GM06990 (cell line): ENCODE results near the gene TMEM117.

ENCODE experiments used
- DNase-seq: peaks from one replicate; pipeline ENCODE4 v3.0.0-alpha.2; 2011; ENCODE audit not compliant: insufficient read length; ENCODE audit errors: extremely low read depth
- H3K27me3 ChIP-seq: replicated peaks from 2 replicates; pipeline ENCODE4 v1.6.0; 2011; ENCODE audit warnings: low read length; ENCODE audit not compliant: control insufficient read depth, insufficient read depth
- H3K36me3 ChIP-seq: 2 replicates; pipeline ENCODE4 v1.5.1; 2011; ENCODE audit warnings: low read length; ENCODE audit not compliant: control insufficient read depth, insufficient read depth
- H3K4me3 ChIP-seq: replicated peaks from 2 replicates; pipeline ENCODE4 v1.5.1; 2011; ENCODE audit warnings: low read depth, mild to moderate bottlenecking, control low read depth, low read length
- CTCF ChIP-seq: IDR thresholded peaks from 2 replicates; pipeline ENCODE4 v1.5.1; 2011; ENCODE audit warnings: low read length, control low read depth, mild to moderate bottlenecking, inconsistent platforms; ENCODE audit not compliant: insufficient read depth, poor library complexity, severe bottlenecking

The TMEM117 gene

GRCh38 chr12:43883311-43883710 lies 47.4 kb downstream of the TMEM117 start:
- no peak for DNase-seq
- no peak for TF ChIP-seq CTCF
- Histone ChIP-seq H3K4me3 (no peak overlapping the region), H3K27me3 (no peaks in the 10 kb centered on the region), H3K36me3 (no peaks in the 10 kb centered on the region)

- no peak for DNase-seq
- TF ChIP-seq CTCF, result no peak
- H3K4me3 ChIP-seq, result no peak overlapping the region
- no peaks in the 10 kb centered on the region for H3K36me3 ChIP-seq
- no peaks in the 10 kb centered on the region for H3K27me3 ChIP-seq
These were observed 47.9 kb downstream of the TMEM117 start for GRCh38 chr12:43883748-43884147.

- no peak overlapping the region for H3K4me3 ChIP-seq
- DNase-seq, result no peak
- TF ChIP-seq CTCF, result no peak
- H3K36me3 ChIP-seq, result no peaks in the 10 kb centered on the region
- no peaks in the 10 kb centered on the region for H3K27me3 ChIP-seq
These were observed 49.0 kb downstream of the TMEM117 start for GRCh38 chr12:43884683-43885410.

- no peak for DNase-seq
- Histone ChIP-seq H3K36me3 (no peaks in the 10 kb centered on the region), H3K27me3 (no peaks in the 10 kb centered on the region), H3K4me3 (no peak overlapping the region)
- TF ChIP-seq CTCF, result no peak
These were observed 51.5 kb downstream of the TMEM117 start for GRCh38 chr12:43887397-43887796.

- TF ChIP-seq CTCF, result no peak
- no peak for DNase-seq
- Histone ChIP-seq H3K27me3 (no peaks in the 10 kb centered on the region), H3K36me3 (no peaks in the 10 kb centered on the region), H3K4me3 (no peak overlapping the region)
These were observed 56.1 kb downstream of the TMEM117 start for GRCh38 chr12:43891856-43892574.
